K562 (cell line): ENCODE data around the gene USH2A. TPM values are rescaled to one million over a fixed set of nuclear protein-coding genes. Genes with fewer than 3 reads are reported as not detected.

Experiments used
- ATAC-seq: fragments of 200-7000 bp; cut with Tn5 transposase; 3 replicates; pipeline ENCODE4 v1.9.1; 2020; ENCODE audit warnings: moderate library complexity
- BruUV-seq: library from RNA; stranded (reverse); fragments of 400-500 nt; replicated peaks from 2 replicates; lab custom pipeline; 2021; lab: Mats Ljungman, UMichigan
- CTCF ChIA-PET: fragments of 300-600 bp; formaldehyde crosslinking; extraction: SDS; loops from one replicate; lab custom pipeline; 2021; ENCODE audit warnings: low intra/inter-chr PET ratio; lab: Yijun Ruan, JAX
- POLR2A ChIA-PET: fragments of 300-600, 350-650 bp; sonication (Branson Sonifier 250); formaldehyde crosslinking; extraction: SDS; loops from one replicate; lab custom pipeline; 2021; ENCODE audit warnings: antibody characterized with exemption, inconsistent platforms; lab: Yijun Ruan, JAX
- DNase-seq, 4 experiments: peaks; one replicate each; pipeline versions ENCODE4 v3.0.0 to v3.0.0-alpha.2; 2011 to 2018; ENCODE audit warnings: low spot score in 3 of 4, mixed read lengths in 3 of 4; ENCODE audit errors: extremely low read depth in 1 of 4
- FAIRE-seq: peaks from 2 replicates; lab custom pipeline; 2011; peaks lifted over from hg19 to GRCh38; lab: Jason Lieb, UNC
- H2AFZ ChIP-seq: 2 replicates; pipeline ENCODE4 v1.6.0; 2011; ENCODE audit warnings: low read depth, low read length, control low read depth, inconsistent platforms
- H3K27ac ChIP-seq: fragments of 200-600 bp; 3 replicates; pipeline ENCODE4 v1.8.0; 2011; ENCODE audit warnings: low read depth, mild to moderate bottlenecking, control low read depth, inconsistent platforms, low read length, moderate library complexity, mixed read lengths; ENCODE audit errors: extremely low read depth
- H3K27me3 ChIP-seq, 2 experiments: fragments of 300-600 bp in 1 of 2; 2 replicates in 1 of 2; 3 replicates in 1 of 2; pipeline versions ENCODE4 v1.6.0 to v1.8.0; 2011; ENCODE audit warnings: inconsistent platforms in 2 of 2, low read length in 2 of 2, mild to moderate bottlenecking in 1 of 2, mixed read lengths in 1 of 2, moderate library complexity in 1 of 2; ENCODE audit not compliant: control insufficient read depth in 2 of 2, insufficient read depth in 2 of 2
- H3K36me3 ChIP-seq: fragments of 300-600 bp; 3 replicates; pipeline ENCODE4 v1.8.0; 2011; ENCODE audit warnings: mild to moderate bottlenecking, low read length, inconsistent platforms; ENCODE audit not compliant: control insufficient read depth, insufficient read depth
- H3K4me1 ChIP-seq, 2 experiments: fragments of 200-600 bp in 1 of 2; replicated peaks in 1 of 2; 2 replicates in 1 of 2; 3 replicates in 1 of 2; pipeline versions ENCODE4 v1.5.1 to v1.8.0; 2011; ENCODE audit warnings: inconsistent platforms in 2 of 2, low read length in 2 of 2, mild to moderate bottlenecking in 1 of 2, mixed read lengths in 1 of 2, moderate library complexity in 1 of 2; ENCODE audit not compliant: control insufficient read depth in 2 of 2, insufficient read depth in 2 of 2
- H3K4me2 ChIP-seq: 2 replicates; pipeline ENCODE4 v1.6.1; 2011; ENCODE audit warnings: low read length, control low read depth, inconsistent platforms, mixed read lengths; ENCODE audit not compliant: insufficient read depth
- H3K4me3 ChIP-seq: fragments of 200-600 bp; sonication (generic), shearing (Covaris generic); 2 replicates; pipeline ENCODE4 v1.5.1; 2016; ENCODE audit warnings: control low read depth, inconsistent platforms
- H3K79me2 ChIP-seq: fragments of 200-600 bp; 3 replicates; pipeline ENCODE4 v1.8.0; 2011; ENCODE audit warnings: low read length, inconsistent platforms; ENCODE audit not compliant: control insufficient read depth, insufficient read depth
- H3K9ac ChIP-seq, 2 experiments: 2 replicates each; pipeline versions ENCODE4 v1.6.0 to v1.6.1; 2011; ENCODE audit warnings: low read depth in 2 of 2, low read length in 2 of 2, control low read depth in 1 of 2, inconsistent platforms in 1 of 2, mild to moderate bottlenecking in 1 of 2, mixed read lengths in 1 of 2; ENCODE audit not compliant: insufficient read depth in 1 of 2
- H3K9me1 ChIP-seq: one replicate; pipeline ENCODE4 v1.6.0; 2011; ENCODE audit warnings: inconsistent platforms, mild to moderate bottlenecking, low read length, moderate library complexity; ENCODE audit not compliant: control insufficient read depth, insufficient read depth
- H3K9me3 ChIP-seq: replicated peaks from 2 replicates; pipeline ENCODE4 v1.5.1; 2011; ENCODE audit warnings: low read depth, low read length, inconsistent platforms; ENCODE audit not compliant: control insufficient read depth, insufficient read depth
- H4K20me1 ChIP-seq: replicated peaks from 2 replicates; pipeline ENCODE4 v1.6.1; 2011; ENCODE audit warnings: low read length, inconsistent platforms, mixed read lengths; ENCODE audit not compliant: control insufficient read depth, insufficient read depth
- BHLHE40 ChIP-seq: IDR thresholded peaks from 2 replicates; pipeline ENCODE4 v1.6.1; 2011; ENCODE audit warnings: low read length, improper control_type of control experiment
- FUS ChIP-seq: fragments of 200-400 bp; formaldehyde crosslinking; optimal IDR thresholded peaks from 2 replicates; pipeline ENCODE3; 2017; ENCODE audit warnings: low read depth, low read length
- HNRNPK ChIP-seq: fragments of 200-400 bp; formaldehyde crosslinking; IDR thresholded peaks from one replicate; pipeline ENCODE4 v1.6.1; 2018; ENCODE audit warnings: mild to moderate bottlenecking, low read depth, low read length; ENCODE audit not compliant: poor library complexity, severe bottlenecking
- NR4A1 ChIP-seq, 2 experiments: fragments of 250-450 bp in 1 of 2; fragments of 450-650 bp in 1 of 2; sonication (Bioruptor Pico) in 1 of 2; IDR thresholded peaks; 2 replicates each; pipeline versions ENCODE4 v1.4.0 to v1.6.1; 2016 to 2020; ENCODE audit warnings: mild to moderate bottlenecking in 2 of 2, missing compliant biosample characterization in 1 of 2, missing genetic modification characterization in 1 of 2, moderate library complexity in 1 of 2
- SMARCE1 ChIP-seq: fragments of 450-650 bp; IDR thresholded peaks from 2 replicates; pipeline ENCODE4 v1.7.1; 2016; ENCODE audit warnings: mild to moderate bottlenecking
- ZKSCAN1 ChIP-seq: fragments of 150-350 bp; IDR thresholded peaks from 2 replicates; pipeline ENCODE4 v1.6.1; 2016; ENCODE audit warnings: low read depth, low read length
- WGBS: fragments of 100-300 bp; shearing (Covaris generic); methylation state at CpG from one replicate; pipeline ENCODE4 v1.1.6; 2016; ENCODE audit warnings: low coverage, mixed read lengths; ENCODE audit not compliant: insufficient coverage; ENCODE audit errors: missing lambda C conversion rate; 5-methylcytosine and 5-hydroxymethylcytosine counted together
- in situ Hi-C: fragments of 300-500 bp; cut with MboI; formaldehyde crosslinking; loops from 4 replicates; pipeline ENCODE4 v1.15.0; 2018; ENCODE audit warnings: inconsistent platforms, mixed read lengths
- intact Hi-C: fragments of 100-400 bp; cut with micrococcal nuclease; formaldehyde crosslinking; loops from 2 replicates; pipeline ENCODE4 v1.14.2; 2022
- polyA plus RNA-seq, 8 experiments: library from polyadenylated mRNA; depleted of rRNA in 4 of 8; stranded (reverse) in 5 of 8; unstranded in 3 of 8; fragments of >200 nt; fragmentation: Nextera tagmentation in 2 of 8; fragmentation: Illumina TruSeq in 1 of 8; extraction: Ambion mirVana in 2 of 8; extraction: Trizol in 1 of 8; gene quantifications; 2 replicates each; pipeline versions ENCODE4 v1.2.1 to v1.2.3, GENCODE V29; 2011 to 2014; ENCODE audit warnings: inconsistent platforms in 1 of 8, missing spikeins in 1 of 8
- total RNA-seq, 7 experiments: library from RNA; depleted of rRNA in 6 of 7; stranded (reverse); fragments of >200 nt in 6 of 7; fragmentation: Illumina TruSeq in 2 of 7; extraction: Trizol in 2 of 7; gene quantifications; 2 replicates each; pipeline versions ENCODE4 v1.2.1 to v1.2.3, GENCODE V29; 2011 to 2021; ENCODE audit warnings: low replicate concordance in 1 of 7

USH2A gene
- total and polyA plus RNA-seq, 9 of the 15 experiments (the other 6 are each of a cell fraction or from before 2014, with no cell fraction given) = under 0.01 TPM; not detected in 7

DNA sequence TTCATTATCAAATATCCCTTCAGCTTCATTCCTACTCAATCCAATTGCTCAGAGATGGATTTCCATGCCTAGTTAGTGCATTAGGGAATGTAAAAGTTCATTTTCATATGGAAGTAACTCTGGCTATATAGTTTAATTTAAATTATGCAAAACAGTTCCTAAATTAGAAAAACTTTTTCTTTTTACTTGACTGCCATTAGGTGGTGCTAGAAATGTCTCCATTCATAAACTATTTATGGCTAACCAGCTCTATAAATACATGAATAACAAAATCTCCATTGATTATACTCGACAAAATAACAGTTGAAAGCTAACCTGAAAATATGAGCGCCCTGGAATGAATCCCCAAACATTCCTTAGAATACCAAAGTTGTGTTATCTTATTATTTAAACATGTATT, 311.4 kb downstream of the USH2A start (continued):
- TF ChIP-seq NR4A1 (CRISPR knock-in tag; IDR thresholded peaks at IDR 0.05) (no peak), NR4A1 (tag; IDR thresholded peaks at IDR 0.05) (no peak), BHLHE40 (no peak), SMARCE1 (no peak)

- H4K20me1 ChIP-seq = no peaks in the 10 kb centered on the region
- no peak overlapping the region for H3K9ac ChIP-seq
- in situ Hi-C loops = no loop called here
- CTCF ChIA-PET = no interaction called here
- no TSS peak for BruUV-seq
- no peak overlapping the region for H3K27ac ChIP-seq
- H3K9me1 ChIP-seq = no peaks in the 10 kb centered on the region
- no peaks in the 10 kb centered on the region; the same call in 1 of the 2 replicates for H3K9me3 ChIP-seq
- H3K79me2 ChIP-seq = no peaks in the 10 kb centered on the region
- DNase-seq = no peak
- WGBS = 2% methylated on average over 4 of the region's 4 CpGs
- no peak for TF ChIP-seq ZKSCAN1
- TF ChIP-seq HNRNPK = no peak
- no peak for TF ChIP-seq NR4A1 (CRISPR knock-in tag; IDR thresholded peaks at IDR 0.05)
- no peak for TF ChIP-seq NR4A1 (tag; IDR thresholded peaks at IDR 0.05)
- no peak for TF ChIP-seq FUS
- intact Hi-C loops = no loop called here
- H3K4me3 ChIP-seq = no peak overlapping the region
- H3K36me3 ChIP-seq = no peaks in the 10 kb centered on the region
- FAIRE-seq = no peak
- ATAC-seq = no peak
- no peaks in the 10 kb centered on the region for H3K27me3 ChIP-seq
- no peaks in the 10 kb centered on the region for H3K4me1 ChIP-seq
- no peak overlapping the region for H2AFZ ChIP-seq
- POLR2A ChIA-PET = no interaction called here
- H3K4me2 ChIP-seq = no peak overlapping the region
Observed at GRCh38 chr1:216095400-216095799, 327.8 kb downstream of the USH2A start.
